ENCODE data around the gene SRP68. TPM values are rescaled to one million over a fixed set of nuclear protein-coding genes. Genes with fewer than 3 reads are reported as not detected.

SRP68 gene
- total and polyA plus RNA-seq, 2 experiments from 2014 or later = 38.2 to 69.8 TPM

DNA sequence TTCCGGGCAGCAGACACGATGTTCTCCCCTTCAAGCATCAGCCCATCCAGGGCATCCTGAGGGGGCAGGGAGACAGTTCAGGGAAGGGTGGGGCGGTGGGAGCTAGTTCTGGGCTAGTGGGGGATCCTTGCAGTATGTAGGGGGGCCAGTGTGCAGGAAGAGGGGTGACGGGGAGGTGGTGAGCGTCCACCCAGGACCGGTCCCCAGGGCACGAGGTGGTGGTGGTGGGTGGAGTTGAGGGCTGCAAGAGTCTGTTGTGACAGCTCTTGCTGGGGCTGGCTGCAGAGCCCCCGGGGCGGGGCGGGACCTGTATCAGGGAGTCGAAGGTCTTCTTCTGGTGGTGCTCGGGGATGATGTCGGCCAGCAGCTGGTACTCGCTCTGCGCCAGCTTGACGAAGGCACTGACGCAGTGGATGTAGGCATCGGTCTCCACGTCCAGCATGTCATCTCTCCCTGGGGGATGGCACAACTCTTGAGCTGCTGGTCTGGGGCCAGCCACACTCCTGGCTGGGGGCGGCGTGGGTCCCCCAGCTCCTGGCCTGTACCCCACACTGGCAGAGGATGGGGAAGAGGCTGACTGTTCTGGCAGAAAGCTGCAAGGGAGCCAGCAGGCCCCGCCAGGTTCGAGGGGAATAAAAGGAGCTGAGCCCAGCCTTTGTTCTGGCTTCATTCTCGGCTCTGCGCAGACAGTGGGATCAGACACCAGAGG is 16.7 kb upstream of the SRP68 start:
- Histone ChIP-seq H4K20me1 (ENCODE audit: insufficient read depth) (no peaks in the 10 kb centered on the region), H3K4me2 (ENCODE audit: unreplicated experiment) (no peak overlapping the region), H2AFZ (no peak overlapping the region), H3K4me1 (ENCODE audit: insufficient read depth) (no peaks in the 10 kb centered on the region), H3K36me3 (ENCODE audit: low read depth) (peaks cover 10% of the 10 kb centered on the region; the same call in 1 of the 2 replicates), H3K9ac (no peak overlapping the region), H3K9me2 (ENCODE audit: insufficient read depth) (no peaks in the 10 kb centered on the region), H3F3A (ENCODE audit: insufficient read depth) (0 out of 2 replicates have a peak, but pooled peaks cover 3% of the 10 kb centered on the region), H3K79me2 (ENCODE audit: insufficient read depth) (no peaks in the 10 kb centered on the region), H3K27ac (no peak overlapping the region), H3K4me3 (no peak overlapping the region), H3K27me3 (replicated peaks; ENCODE audit: insufficient read depth) (no peaks in the 10 kb centered on the region), H3K9me3 (ENCODE audit: low read depth) (no peaks in the 10 kb centered on the region)
- DNase-seq = no peak
- TF ChIP-seq EZH2phosphoT487 (IDR thresholded peaks at IDR 0.05; ENCODE audit: insufficient read depth, low read depth) (no peak), EZH2 (IDR thresholded peaks at IDR 0.05; ENCODE audit: insufficient read depth, poor library complexity, severe bottlenecking) (no peak)
- in situ Hi-C loops (cut with MboI) = no loop called here
- WGBS, 2 experiments (ENCODE audit: low coverage in 1 of 2, low lambda C conversion rate in 2 of 2, missing lambda C conversion rate in 2 of 2) = 98 to 99% methylated on average over 20 to 24 of the region's 25 CpGs

DNA sequence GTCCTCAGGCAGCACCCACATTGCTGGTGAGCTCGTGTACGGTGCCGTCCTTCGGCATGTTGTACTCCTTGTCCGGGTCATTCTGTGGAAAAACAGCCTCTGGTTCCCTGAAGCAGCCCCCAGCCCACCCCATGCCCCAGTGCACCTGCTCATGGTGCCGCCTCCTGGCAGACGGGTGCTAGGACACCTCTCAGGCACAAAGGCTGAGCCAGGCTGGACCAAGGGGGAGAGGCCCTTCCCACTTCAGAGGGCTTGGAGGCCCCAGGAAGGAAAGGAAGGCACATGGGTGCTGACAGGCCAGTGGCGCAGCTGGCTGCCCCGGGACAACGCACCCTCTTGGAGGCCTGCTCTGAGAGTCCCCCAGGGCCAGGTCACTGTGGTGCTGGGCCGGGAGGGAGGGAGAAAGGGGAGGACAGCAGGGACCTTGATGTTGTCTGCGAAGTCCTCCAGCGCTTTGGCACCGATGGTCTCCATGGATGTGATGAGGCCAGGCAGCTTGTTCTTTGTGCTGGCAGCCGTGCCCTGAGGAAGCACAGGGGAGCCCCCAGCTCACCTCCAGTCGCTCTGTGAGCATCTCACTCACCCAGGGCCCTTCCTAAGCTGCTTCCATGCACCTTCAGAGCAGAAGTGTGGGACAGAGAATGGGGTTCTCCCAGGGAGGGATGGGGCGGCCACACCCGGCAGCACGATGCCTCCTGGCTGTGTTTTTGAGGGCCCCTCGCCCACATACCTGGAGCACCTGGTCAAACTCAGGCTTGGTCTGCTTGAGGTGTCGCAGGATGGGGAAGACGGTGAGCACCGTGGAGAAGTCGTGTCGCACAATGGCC is 15.9 kb upstream of the SRP68 start:
- H3K27me3 ChIP-seq (replicated peaks; ENCODE audit: insufficient read depth) = no peaks in the 10 kb centered on the region
- in situ Hi-C loops (cut with MboI) = no loop called here
- no peaks in the 10 kb centered on the region for H3K9me3 ChIP-seq (ENCODE audit: low read depth)
- no peaks in the 10 kb centered on the region for H4K20me1 ChIP-seq (ENCODE audit: insufficient read depth)
- H3K9ac ChIP-seq = no peak overlapping the region
- no peak overlapping the region for H2AFZ ChIP-seq
- no peak for DNase-seq
- TF ChIP-seq EZH2phosphoT487 (IDR thresholded peaks at IDR 0.05; ENCODE audit: insufficient read depth, low read depth) (no peak), EZH2 (IDR thresholded peaks at IDR 0.05; ENCODE audit: insufficient read depth, poor library complexity, severe bottlenecking) (no peak)
- no peaks in the 10 kb centered on the region for H3K9me2 ChIP-seq (ENCODE audit: insufficient read depth)
- no peak overlapping the region for H3K27ac ChIP-seq
- no peak overlapping the region for H3K4me2 ChIP-seq (ENCODE audit: unreplicated experiment)
- no peaks in the 10 kb centered on the region for H3F3A ChIP-seq (ENCODE audit: insufficient read depth)
- peaks cover 7% of the 10 kb centered on the region; the same call in 1 of the 2 replicates for H3K36me3 ChIP-seq (ENCODE audit: low read depth)
- H3K79me2 ChIP-seq (ENCODE audit: insufficient read depth) = no peaks in the 10 kb centered on the region
- no peaks in the 10 kb centered on the region for H3K4me1 ChIP-seq (ENCODE audit: insufficient read depth)
- H3K4me3 ChIP-seq = no peak overlapping the region
- 91 to 92% methylated on average over 19 to 25 of the region's 25 CpGs for WGBS, 2 experiments (ENCODE audit: low coverage in 1 of 2, low lambda C conversion rate in 2 of 2, missing lambda C conversion rate in 2 of 2)

DNA sequence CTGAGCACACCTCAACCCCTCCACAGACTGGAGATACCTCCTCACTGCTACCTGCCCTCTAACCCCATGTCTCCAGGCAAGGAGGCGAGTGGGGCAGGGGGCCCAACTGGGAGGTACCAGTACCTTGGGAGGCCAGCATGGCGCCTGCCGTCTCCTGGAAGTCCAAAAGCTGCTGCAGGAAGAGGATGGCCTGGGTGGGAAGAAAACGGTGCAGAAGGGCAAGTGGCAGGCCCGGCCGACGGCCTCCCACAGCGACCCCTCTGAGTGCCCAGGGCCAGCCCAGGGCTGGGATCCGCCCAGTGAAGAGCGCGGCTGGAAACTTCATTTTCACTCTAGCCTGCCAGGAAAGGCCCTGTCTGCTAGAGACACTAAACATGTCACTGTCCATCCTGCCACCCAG is 15.2 kb upstream of the SRP68 start:
- peaks cover 7% of the 10 kb centered on the region; the same call in 1 of the 2 replicates for H3K36me3 ChIP-seq (ENCODE audit: low read depth)
- no peak overlapping the region for H3K9ac ChIP-seq
- H3K4me3 ChIP-seq = no peak overlapping the region
- H3K4me2 ChIP-seq (ENCODE audit: unreplicated experiment) = no peak overlapping the region
- in situ Hi-C loops (cut with MboI) = no loop called here
- no peaks in the 10 kb centered on the region for H4K20me1 ChIP-seq (ENCODE audit: insufficient read depth)
- H3K9me2 ChIP-seq (ENCODE audit: insufficient read depth) = no peaks in the 10 kb centered on the region
- H3K27ac ChIP-seq = no peak overlapping the region
- no peaks in the 10 kb centered on the region for H3K79me2 ChIP-seq (ENCODE audit: insufficient read depth)
- no peaks in the 10 kb centered on the region for H3K4me1 ChIP-seq (ENCODE audit: insufficient read depth)
- no peaks in the 10 kb centered on the region for H3F3A ChIP-seq (ENCODE audit: insufficient read depth)
- no peaks in the 10 kb centered on the region for H3K27me3 ChIP-seq (replicated peaks; ENCODE audit: insufficient read depth)
- no peak for TF ChIP-seq EZH2 (IDR thresholded peaks at IDR 0.05; ENCODE audit: insufficient read depth, poor library complexity, severe bottlenecking)
- no peak for TF ChIP-seq EZH2phosphoT487 (IDR thresholded peaks at IDR 0.05; ENCODE audit: insufficient read depth, low read depth)
- no peak for DNase-seq
- WGBS, 2 experiments (ENCODE audit: low coverage in 1 of 2, low lambda C conversion rate in 2 of 2, missing lambda C conversion rate in 2 of 2) = 94 to 96% methylated on average over 11 of the region's 11 CpGs
- H2AFZ ChIP-seq = no peak overlapping the region
- H3K9me3 ChIP-seq (ENCODE audit: low read depth) = no peaks in the 10 kb centered on the region

DNA sequence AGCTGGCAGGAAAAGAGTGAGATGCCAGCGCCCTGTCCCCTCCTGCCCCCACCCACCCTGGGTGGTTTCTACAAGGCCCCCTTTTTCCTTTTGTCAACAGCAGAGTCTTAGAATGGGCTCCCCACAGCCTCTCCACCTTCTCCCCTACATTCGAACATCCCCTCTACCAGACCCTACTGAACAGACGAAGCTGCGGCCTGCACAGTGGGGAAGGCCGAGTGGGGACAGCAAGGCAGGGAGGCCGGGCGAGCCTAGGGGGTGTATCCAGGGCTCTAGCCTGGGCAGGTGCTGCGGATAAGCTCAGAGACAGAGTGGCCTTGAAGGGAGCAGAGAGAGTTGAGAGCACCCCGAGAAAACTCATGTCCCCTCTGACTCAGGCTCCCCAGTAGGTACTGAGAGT is 14.1 kb upstream of the SRP68 start:
- H3K4me1 ChIP-seq (ENCODE audit: insufficient read depth) = no peaks in the 10 kb centered on the region
- no peaks in the 10 kb centered on the region for H3K9me3 ChIP-seq (ENCODE audit: low read depth)
- H3K36me3 ChIP-seq (ENCODE audit: low read depth) = peaks cover 7% of the 10 kb centered on the region; the same call in 1 of the 2 replicates
- no peak overlapping the region for H3K27ac ChIP-seq
- DNase-seq = no peak
- H3K27me3 ChIP-seq (replicated peaks; ENCODE audit: insufficient read depth) = no peaks in the 10 kb centered on the region
- H3K9ac ChIP-seq = no peak overlapping the region
- H3K4me3 ChIP-seq = no peak overlapping the region
- H3F3A ChIP-seq (ENCODE audit: insufficient read depth) = no peaks in the 10 kb centered on the region
- H2AFZ ChIP-seq = no peak overlapping the region
- H3K4me2 ChIP-seq (ENCODE audit: unreplicated experiment) = no peak overlapping the region
- 99% methylated on average over 8 to 9 of the region's 9 CpGs for WGBS, 2 experiments (ENCODE audit: low coverage in 1 of 2, low lambda C conversion rate in 2 of 2, missing lambda C conversion rate in 2 of 2)
- in situ Hi-C loops (cut with MboI) = no loop called here
- no peaks in the 10 kb centered on the region for H3K9me2 ChIP-seq (ENCODE audit: insufficient read depth)
- no peaks in the 10 kb centered on the region for H3K79me2 ChIP-seq (ENCODE audit: insufficient read depth)
- TF ChIP-seq EZH2 (IDR thresholded peaks at IDR 0.05; ENCODE audit: insufficient read depth, poor library complexity, severe bottlenecking) (no peak), EZH2phosphoT487 (IDR thresholded peaks at IDR 0.05; ENCODE audit: insufficient read depth, low read depth) (no peak)
- no peaks in the 10 kb centered on the region for H4K20me1 ChIP-seq (ENCODE audit: insufficient read depth)
